Measurements from ENCODE around the gene C20orf144.

Gene C20orf144

DNA sequence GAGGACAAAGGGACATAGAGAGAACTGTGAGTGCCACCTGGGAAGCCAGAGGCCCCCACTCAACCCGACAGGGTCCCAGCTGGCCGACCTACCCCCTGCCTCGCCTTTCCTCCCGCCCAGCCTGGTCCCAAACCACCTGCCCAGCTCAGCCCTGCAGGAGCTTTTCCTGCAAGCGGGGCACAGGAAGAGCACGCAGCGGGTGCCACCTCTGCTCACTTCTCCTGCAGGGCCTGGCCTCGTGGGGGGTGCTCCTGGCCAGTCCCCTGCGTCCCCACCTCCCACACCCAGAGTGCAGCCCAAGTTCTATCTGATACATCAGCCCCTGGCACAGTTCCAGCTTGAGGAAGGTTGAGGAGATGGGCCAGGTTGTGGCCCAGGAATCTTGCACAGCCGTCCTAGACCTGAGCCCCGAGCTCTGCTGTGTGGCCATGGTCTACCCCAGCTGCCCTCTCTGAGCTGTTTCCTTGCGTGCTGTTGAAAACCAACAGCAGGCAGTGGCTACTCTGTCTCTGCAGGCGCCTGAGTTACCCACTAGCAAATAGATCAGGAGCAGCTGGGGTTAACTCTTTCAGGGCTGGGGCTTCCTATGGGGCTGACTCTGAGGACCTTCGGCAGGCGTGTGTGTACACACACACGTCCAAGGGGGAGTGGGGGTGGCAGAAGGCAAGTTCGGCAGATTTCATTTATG is 10.4 kb downstream of the C20orf144 start:
- Histone ChIP-seq H3K4me2 (ENCODE audit: insufficient read depth, low read length) (peak overlapping the region; percentile 89; the same call in 1 of the 2 replicates), H3K27ac (ENCODE audit: low read length) (no peak overlapping the region), H3K9me3 (ENCODE audit: insufficient read depth, low read length, severe bottlenecking) (no peaks in the 10 kb centered on the region), H3K79me2 (ENCODE audit: insufficient read depth, low read length) (no peaks in the 10 kb centered on the region; the same call in 1 of the 2 replicates), H4K20me1 (ENCODE audit: insufficient read depth, low read length) (peaks cover 28% of the 10 kb centered on the region), H3K9ac (ENCODE audit: low read depth, low read length) (no peak overlapping the region), H3K4me1 (ENCODE audit: insufficient read depth, low read length) (peaks cover 29% of the 10 kb centered on the region), H3K27me3 (ENCODE audit: insufficient read depth, low read length, poor library complexity) (no peaks in the 10 kb centered on the region), H2AFZ (ENCODE audit: low read depth, low read length) (no peak overlapping the region), H3K4me3 (ENCODE audit: low read depth in 1 of 2, low read length in 2 of 2) (no peak overlapping the region), H3K36me3 (ENCODE audit: insufficient read depth, low read length) (peaks cover 32% of the 10 kb centered on the region)
- DNase-seq (no peak), ATAC-seq (ENCODE audit: insufficient read depth, low read depth) (no peak)
- TF ChIP-seq, protein P1, sequence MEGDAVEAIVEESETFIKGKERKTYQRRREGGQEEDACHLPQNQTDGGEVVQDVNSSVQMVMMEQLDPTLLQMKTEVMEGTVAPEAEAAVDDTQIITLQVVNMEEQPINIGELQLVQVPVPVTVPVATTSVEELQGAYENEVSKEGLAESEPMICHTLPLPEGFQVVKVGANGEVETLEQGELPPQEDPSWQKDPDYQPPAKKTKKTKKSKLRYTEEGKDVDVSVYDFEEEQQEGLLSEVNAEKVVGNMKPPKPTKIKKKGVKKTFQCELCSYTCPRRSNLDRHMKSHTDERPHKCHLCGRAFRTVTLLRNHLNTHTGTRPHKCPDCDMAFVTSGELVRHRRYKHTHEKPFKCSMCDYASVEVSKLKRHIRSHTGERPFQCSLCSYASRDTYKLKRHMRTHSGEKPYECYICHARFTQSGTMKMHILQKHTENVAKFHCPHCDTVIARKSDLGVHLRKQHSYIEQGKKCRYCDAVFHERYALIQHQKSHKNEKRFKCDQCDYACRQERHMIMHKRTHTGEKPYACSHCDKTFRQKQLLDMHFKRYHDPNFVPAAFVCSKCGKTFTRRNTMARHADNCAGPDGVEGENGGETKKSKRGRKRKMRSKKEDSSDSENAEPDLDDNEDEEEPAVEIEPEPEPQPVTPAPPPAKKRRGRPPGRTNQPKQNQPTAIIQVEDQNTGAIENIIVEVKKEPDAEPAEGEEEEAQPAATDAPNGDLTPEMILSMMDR (IDR thresholded peaks at IDR 0.05; ENCODE audit: borderline replicate concordance, extremely low read depth, low read length, poor library complexity, severe bottlenecking): no peak
- TF ChIP-seq EZH2 (IDR thresholded peaks at IDR 0.05; ENCODE audit: borderline replicate concordance, low read depth, low read length, severe bottlenecking): no peak

DNA sequence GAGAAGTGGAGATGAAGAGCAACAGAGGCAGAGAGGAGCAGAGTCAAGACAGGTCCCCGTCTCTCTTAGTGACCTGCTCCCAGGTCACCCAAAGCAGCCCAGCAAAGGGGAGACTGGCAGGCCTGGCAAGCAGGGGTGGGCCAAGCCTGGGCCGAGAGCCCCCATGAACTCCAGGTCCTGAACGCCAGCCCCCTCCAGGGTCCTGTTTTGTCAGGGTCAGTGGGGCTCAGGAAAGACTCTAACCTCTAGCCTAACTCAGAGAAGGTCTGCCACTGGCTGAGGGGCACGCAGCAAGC is 10.9 kb downstream of the C20orf144 start:
- Histone ChIP-seq H4K20me1 (ENCODE audit: insufficient read depth, low read length) (peaks cover 32% of the 10 kb centered on the region), H3K36me3 (ENCODE audit: insufficient read depth, low read length) (peaks cover 37% of the 10 kb centered on the region), H3K27me3 (ENCODE audit: insufficient read depth, low read length, poor library complexity) (no peaks in the 10 kb centered on the region), H3K9ac (ENCODE audit: low read depth, low read length) (peak overlapping the region; percentile 63), H3K79me2 (ENCODE audit: insufficient read depth, low read length) (no peaks in the 10 kb centered on the region; the same call in 1 of the 2 replicates), H3K4me3 (ENCODE audit: low read depth in 1 of 2, low read length in 2 of 2) (peak overlapping the region in 1 of 2 experiments; percentile 63; a peak in 2 of 4 replicates), H2AFZ (ENCODE audit: low read depth, low read length) (no peak overlapping the region), H3K4me2 (ENCODE audit: insufficient read depth, low read length) (peak overlapping the region; percentile 89), H3K4me1 (ENCODE audit: insufficient read depth, low read length) (peaks cover 29% of the 10 kb centered on the region), H3K27ac (ENCODE audit: low read length) (0 out of 2 replicates have a peak overlapping the region, but pooled peaks have one; percentile 45), H3K9me3 (ENCODE audit: insufficient read depth, low read length, severe bottlenecking) (no peaks in the 10 kb centered on the region)
- TF ChIP-seq EZH2 (IDR thresholded peaks at IDR 0.05; ENCODE audit: borderline replicate concordance, low read depth, low read length, severe bottlenecking): no peak
- TF ChIP-seq, protein P1 (IDR thresholded peaks at IDR 0.05; ENCODE audit: borderline replicate concordance, extremely low read depth, low read length, poor library complexity, severe bottlenecking): no peak
- ATAC-seq (ENCODE audit: insufficient read depth, low read depth): no peak
- DNase-seq: no peak

DNA sequence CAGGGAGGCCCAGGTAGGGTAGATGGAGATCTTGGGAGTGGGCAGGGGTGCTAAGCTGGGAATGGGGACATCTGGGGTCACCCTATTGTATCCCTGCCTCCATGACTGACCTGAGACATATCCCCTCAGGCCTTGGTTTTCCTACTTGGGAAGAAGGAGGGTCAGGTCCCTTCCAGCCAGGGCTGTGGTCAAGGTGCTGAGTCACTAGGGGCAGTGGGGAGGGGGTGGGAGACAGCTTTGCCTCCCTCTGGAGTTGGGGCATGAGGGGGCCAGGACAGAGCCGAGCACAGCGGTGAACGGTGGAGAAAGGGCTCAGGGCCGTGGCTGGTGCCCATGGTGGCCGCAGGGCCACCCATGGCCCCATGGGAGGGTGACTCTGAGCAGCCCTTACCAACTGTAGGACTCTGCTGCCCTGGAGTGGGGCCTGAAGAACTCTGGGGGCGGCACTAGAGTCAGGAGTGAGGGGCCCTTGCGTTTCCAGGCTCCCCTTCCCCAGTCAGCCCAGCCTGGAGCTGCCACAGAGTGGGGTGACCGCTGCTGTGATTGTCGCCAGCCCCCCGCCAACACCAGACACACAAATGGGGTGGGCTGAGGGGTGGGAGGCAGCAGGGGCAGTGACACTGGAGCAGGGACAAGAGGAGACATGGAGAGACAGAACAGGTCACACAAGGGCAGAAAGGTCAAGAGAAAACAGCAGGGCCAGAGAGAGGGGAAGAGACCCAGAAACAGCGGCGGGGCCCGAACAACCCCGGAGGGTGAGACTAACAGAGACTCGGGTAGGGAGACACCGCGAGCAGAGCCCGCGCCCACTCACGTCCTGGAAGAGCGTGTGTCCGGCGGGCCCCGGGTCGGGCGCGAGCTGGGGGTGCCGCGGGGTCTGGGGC is 11.5 kb downstream of the C20orf144 start:
- H4K20me1 ChIP-seq (ENCODE audit: insufficient read depth, low read length): peaks cover 38% of the 10 kb centered on the region
- ATAC-seq (ENCODE audit: insufficient read depth, low read depth) (0 out of 3 replicates have a peak, but pooled peaks have one; percentile 1), DNase-seq (no peak)
- H3K4me3 ChIP-seq (ENCODE audit: low read depth in 1 of 2, low read length in 2 of 2): peak overlapping the region; percentile 27 to 63; a peak in 3 of 4 replicates
- H3K9ac ChIP-seq (ENCODE audit: low read depth, low read length): peak overlapping the region; percentile 63
- H3K27me3 ChIP-seq (ENCODE audit: insufficient read depth, low read length, poor library complexity): no peaks in the 10 kb centered on the region
- peak overlapping the region; percentile 89 for H3K4me2 ChIP-seq (ENCODE audit: insufficient read depth, low read length)
- H2AFZ ChIP-seq (ENCODE audit: low read depth, low read length): peak overlapping the region; percentile 74
- peaks cover 39% of the 10 kb centered on the region for H3K36me3 ChIP-seq (ENCODE audit: insufficient read depth, low read length)
- TF ChIP-seq EZH2 (IDR thresholded peaks at IDR 0.05; ENCODE audit: borderline replicate concordance, low read depth, low read length, severe bottlenecking): no peak
- TF ChIP-seq, protein P1 (IDR thresholded peaks at IDR 0.05; ENCODE audit: borderline replicate concordance, extremely low read depth, low read length, poor library complexity, severe bottlenecking): no peak
- no peaks in the 10 kb centered on the region; the same call in 1 of the 2 replicates for H3K79me2 ChIP-seq (ENCODE audit: insufficient read depth, low read length)
- peaks cover 29% of the 10 kb centered on the region for H3K4me1 ChIP-seq (ENCODE audit: insufficient read depth, low read length)
- H3K9me3 ChIP-seq (ENCODE audit: insufficient read depth, low read length, severe bottlenecking): no peaks in the 10 kb centered on the region
- H3K27ac ChIP-seq (ENCODE audit: low read length): peak overlapping the region; percentile 52
